Esophagus squamous epithelium (tissue), 4 donors: ENCODE measurements around the gene CD82.

Experiments
- POLR2A ChIP-seq, 4 donors: fragments of 450-650 bp; IDR thresholded peaks; one replicate each; pipeline ENCODE4 v1.6.1; 2017; ENCODE audit warnings: antibody characterized with exemption in 4 of 4, mild to moderate bottlenecking in 4 of 4, moderate library complexity in 3 of 4
- TF ChIP-seq, protein P1 (sequence below), 6 experiments: fragments of 450-650 bp in 4 of 6; fragments of 200-600 bp in 2 of 6; sonication (generic) in 2 of 6; IDR thresholded peaks; one replicate each; pipeline ENCODE4 v1.5.1; 2016 to 2019; ENCODE audit warnings: antibody characterized with exemption in 6 of 6, mild to moderate bottlenecking in 4 of 6, moderate library complexity in 4 of 6

DNA sequence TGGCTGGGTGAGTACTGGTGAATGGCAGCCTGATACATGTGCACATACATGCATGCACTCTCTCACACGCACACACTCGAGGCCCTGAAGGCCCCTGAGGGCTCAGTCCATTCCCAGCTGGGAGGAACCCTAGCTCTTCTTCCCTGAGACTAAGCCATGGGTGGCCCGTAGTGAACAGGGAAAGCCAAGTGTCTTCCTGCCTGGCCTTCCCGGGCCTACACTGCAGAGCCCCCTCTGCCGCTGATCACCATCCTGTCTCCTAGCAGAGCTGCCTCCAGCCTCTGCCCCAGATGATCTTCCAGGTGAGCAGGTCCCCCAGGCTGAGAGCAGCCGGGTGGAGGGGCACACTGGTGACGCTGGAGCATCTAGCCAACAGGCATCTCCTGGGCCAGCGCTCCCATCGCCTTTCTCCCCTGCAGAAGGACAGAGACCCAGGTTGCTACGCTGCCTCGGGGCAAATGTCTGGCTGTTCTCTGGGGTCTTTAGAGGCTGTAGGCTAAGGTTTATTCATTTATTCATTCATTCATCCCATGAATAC lies 57.3 kb downstream of the CD82 start:
- TF ChIP-seq, protein P1, sequence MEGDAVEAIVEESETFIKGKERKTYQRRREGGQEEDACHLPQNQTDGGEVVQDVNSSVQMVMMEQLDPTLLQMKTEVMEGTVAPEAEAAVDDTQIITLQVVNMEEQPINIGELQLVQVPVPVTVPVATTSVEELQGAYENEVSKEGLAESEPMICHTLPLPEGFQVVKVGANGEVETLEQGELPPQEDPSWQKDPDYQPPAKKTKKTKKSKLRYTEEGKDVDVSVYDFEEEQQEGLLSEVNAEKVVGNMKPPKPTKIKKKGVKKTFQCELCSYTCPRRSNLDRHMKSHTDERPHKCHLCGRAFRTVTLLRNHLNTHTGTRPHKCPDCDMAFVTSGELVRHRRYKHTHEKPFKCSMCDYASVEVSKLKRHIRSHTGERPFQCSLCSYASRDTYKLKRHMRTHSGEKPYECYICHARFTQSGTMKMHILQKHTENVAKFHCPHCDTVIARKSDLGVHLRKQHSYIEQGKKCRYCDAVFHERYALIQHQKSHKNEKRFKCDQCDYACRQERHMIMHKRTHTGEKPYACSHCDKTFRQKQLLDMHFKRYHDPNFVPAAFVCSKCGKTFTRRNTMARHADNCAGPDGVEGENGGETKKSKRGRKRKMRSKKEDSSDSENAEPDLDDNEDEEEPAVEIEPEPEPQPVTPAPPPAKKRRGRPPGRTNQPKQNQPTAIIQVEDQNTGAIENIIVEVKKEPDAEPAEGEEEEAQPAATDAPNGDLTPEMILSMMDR (IDR thresholded peaks at IDR 0.05) = no peak
- TF ChIP-seq POLR2A (IDR thresholded peaks at IDR 0.05) = no peak
